H9 (cell line): ENCODE data around the gene FNDC1. TPM values are rescaled to one million over a fixed set of nuclear protein-coding genes. Genes with fewer than 3 reads are reported as not detected.

Experiments
- DNase-seq: peaks from one replicate; pipeline ENCODE4 v3.0.0-alpha.2; 2017
- H2AFZ ChIP-seq: one replicate; pipeline ENCODE4 v1.6.1; 2013; ENCODE audit warnings: mild to moderate bottlenecking, low read length, control low read depth, moderate library complexity
- H2AK5ac ChIP-seq: 2 replicates; pipeline ENCODE4 v1.6.1; 2013; ENCODE audit warnings: low read length, control low read depth, mixed read lengths; ENCODE audit not compliant: insufficient read length
- H2BK120ac ChIP-seq: one replicate; pipeline ENCODE4 v1.6.1; 2013; ENCODE audit warnings: low read depth, mild to moderate bottlenecking, low read length, control low read depth, inconsistent platforms; ENCODE audit not compliant: poor library complexity, severe bottlenecking
- H2BK12ac ChIP-seq: 2 replicates; pipeline ENCODE4 v1.6.1; 2013; ENCODE audit warnings: low read length, control low read depth, mixed read lengths, low read depth; ENCODE audit not compliant: insufficient read length
- H2BK15ac ChIP-seq: 2 replicates; pipeline ENCODE4 v1.6.1; 2013; ENCODE audit warnings: low read depth, low read length, control low read depth
- H2BK20ac ChIP-seq: one replicate; pipeline ENCODE4 v1.6.1; 2013; ENCODE audit warnings: low read depth, mild to moderate bottlenecking, low read length, control low read depth, inconsistent platforms; ENCODE audit not compliant: poor library complexity, severe bottlenecking
- H2BK5ac ChIP-seq: 2 replicates; pipeline ENCODE4 v1.6.1; 2013; ENCODE audit warnings: low read length, control low read depth, mixed read lengths; ENCODE audit not compliant: insufficient read length
- H3K14ac ChIP-seq: 2 replicates; pipeline ENCODE4 v1.6.1; 2013; ENCODE audit warnings: low read length, control low read depth; ENCODE audit not compliant: insufficient read depth
- H3K18ac ChIP-seq: 2 replicates; pipeline ENCODE4 v1.6.1; 2013; ENCODE audit warnings: low read depth, mild to moderate bottlenecking, mixed read lengths, low read length, control low read depth; ENCODE audit not compliant: insufficient read length
- H3K23ac ChIP-seq: 2 replicates; pipeline ENCODE4 v1.6.1; 2013; ENCODE audit warnings: low read length, control low read depth, mixed read lengths, low read depth; ENCODE audit not compliant: insufficient read length
- H3K23me2 ChIP-seq: 2 replicates; pipeline ENCODE4 v1.6.1; 2013; ENCODE audit warnings: low read depth, mild to moderate bottlenecking, mixed read lengths, low read length, control low read depth; ENCODE audit not compliant: insufficient read length, poor library complexity, severe bottlenecking
- H3K27ac ChIP-seq: 2 replicates; pipeline ENCODE4 v1.5.1; 2013; ENCODE audit warnings: low read length, control low read depth, mixed read lengths, low read depth; ENCODE audit not compliant: insufficient read length
- H3K27me3 ChIP-seq: 2 replicates; pipeline ENCODE4 v1.6.1; 2013; ENCODE audit warnings: low read length, control low read depth, inconsistent platforms; ENCODE audit not compliant: insufficient read depth
- H3K4ac ChIP-seq: 2 replicates; pipeline ENCODE4 v1.6.1; 2013; ENCODE audit warnings: low read depth, mild to moderate bottlenecking, control low read depth, inconsistent platforms, low read length, moderate library complexity
- H3K4me1 ChIP-seq: 2 replicates; pipeline ENCODE4 v1.6.1; 2013; ENCODE audit warnings: low read length, control low read depth, inconsistent platforms; ENCODE audit not compliant: insufficient read depth
- H3K4me2 ChIP-seq: 2 replicates; pipeline ENCODE4 v1.6.1; 2013; ENCODE audit warnings: low read length, control low read depth, mixed read lengths; ENCODE audit not compliant: insufficient read length, insufficient read depth
- H3K56ac ChIP-seq: 2 replicates; pipeline ENCODE4 v1.6.1; 2013; ENCODE audit warnings: low read depth, mild to moderate bottlenecking, mixed read lengths, low read length, control low read depth; ENCODE audit not compliant: insufficient read length
- H3K79me1 ChIP-seq: 2 replicates; pipeline ENCODE4 v1.6.1; 2013; ENCODE audit warnings: low read depth, mild to moderate bottlenecking, moderate library complexity, low read length, control low read depth, inconsistent platforms; ENCODE audit not compliant: insufficient read depth, poor library complexity, severe bottlenecking
- H3K79me2 ChIP-seq: 2 replicates; pipeline ENCODE4 v1.6.1; 2013; ENCODE audit warnings: low read length, control low read depth, inconsistent platforms; ENCODE audit not compliant: insufficient read depth
- H3K9ac ChIP-seq: 2 replicates; pipeline ENCODE4 v1.6.1; 2013; ENCODE audit warnings: low read length, control low read depth, mixed read lengths; ENCODE audit not compliant: insufficient read length; ENCODE audit errors: extremely low read depth
- H3K9me3 ChIP-seq: one replicate; pipeline ENCODE4 v1.6.1; 2013; ENCODE audit warnings: low read depth, low read length, inconsistent platforms; ENCODE audit not compliant: control insufficient read depth
- H3T11ph ChIP-seq: one replicate; pipeline ENCODE4 v1.6.1; 2013; ENCODE audit warnings: mild to moderate bottlenecking, low read length, control low read depth, inconsistent platforms
- H4K20me1 ChIP-seq: one replicate; pipeline ENCODE4 v1.6.1; 2013; ENCODE audit not compliant: control insufficient read depth, insufficient read length, insufficient read depth
- H4K5ac ChIP-seq: 2 replicates; pipeline ENCODE4 v1.6.1; 2013; ENCODE audit warnings: low read depth, mild to moderate bottlenecking, mixed read lengths, low read length, control low read depth; ENCODE audit not compliant: insufficient read length
- H4K8ac ChIP-seq: replicated peaks from 2 replicates; pipeline ENCODE4 v1.6.1; 2013; ENCODE audit warnings: low read length, control low read depth, mixed read lengths, low read depth; ENCODE audit not compliant: insufficient read length
- H4K91ac ChIP-seq: 2 replicates; pipeline ENCODE4 v1.6.1; 2013; ENCODE audit warnings: low read depth, mild to moderate bottlenecking, moderate library complexity, mixed read lengths, low read length, control low read depth; ENCODE audit not compliant: insufficient read length
- H3K27ac Mint-ChIP-seq, 3 experiments: 2 replicates in 2 of 3; 3 replicates in 1 of 3; pipeline ENCODE4 v1.8.0; 2020 to 2021; ENCODE audit warnings: mixed read lengths in 3 of 3, mild to moderate bottlenecking in 1 of 3, moderate library complexity in 1 of 3
- H3K27me3 Mint-ChIP-seq: 2 replicates; pipeline ENCODE4 v1.8.0; 2021; ENCODE audit warnings: low read depth, mild to moderate bottlenecking, moderate library complexity, mixed read lengths
- H3K36me3 Mint-ChIP-seq, 3 experiments: 2 replicates in 2 of 3; 3 replicates in 1 of 3; pipeline ENCODE4 v1.8.0; 2020 to 2021; ENCODE audit warnings: low read depth in 3 of 3, mixed read lengths in 3 of 3; ENCODE audit not compliant: insufficient read depth in 1 of 3
- H3K4me1 Mint-ChIP-seq, 2 experiments: 2 replicates each; pipeline ENCODE4 v1.8.0; 2020; ENCODE audit warnings: mixed read lengths in 2 of 2
- H3K4me3 Mint-ChIP-seq, 2 experiments: 2 replicates in 1 of 2; 3 replicates in 1 of 2; pipeline ENCODE4 v1.8.0; 2020 to 2021; ENCODE audit warnings: mild to moderate bottlenecking in 2 of 2, mixed read lengths in 2 of 2, moderate library complexity in 1 of 2
- H3K9me3 Mint-ChIP-seq, 2 experiments: 2 replicates in 1 of 2; 3 replicates in 1 of 2; pipeline ENCODE4 v1.8.0; 2020; ENCODE audit warnings: mild to moderate bottlenecking in 2 of 2, mixed read lengths in 2 of 2, moderate library complexity in 1 of 2
- WGBS: extraction: QIAGEN DNeasy Blood & Tissue Kit; methylation state at CpG from one replicate; pipeline ENCODE4 v1.1.7; 2013; ENCODE audit warnings: missing lambda C conversion rate, low lambda C conversion rate, mixed read lengths; ENCODE audit not compliant: insufficient read length; ENCODE audit errors: extremely low coverage; 5-methylcytosine and 5-hydroxymethylcytosine counted together
- total RNA-seq: library from RNA; stranded (reverse); gene quantifications from 2 replicates; pipeline ENCODE4 v1.2.1, GENCODE V29; 2021
- TF ChIP-seq, protein P1 (sequence below): fragments of 200-600 bp; sonication (generic); conservative IDR thresholded peaks from 3 replicates; pipeline ENCODE4 v1.8.0; 2021; ENCODE audit warnings: antibody characterized with exemption, mild to moderate bottlenecking

The FNDC1 gene
- total RNA-seq, 1 experiment from 2014 or later, result 0.24 TPM

GRCh38 chr6:159174263-159174969, 5.2 kb downstream of the FNDC1 start:
- H3K9ac ChIP-seq, result no peak overlapping the region
- no peak overlapping the region for H2BK12ac ChIP-seq
- no peak overlapping the region for H3K18ac ChIP-seq
- TF ChIP-seq, protein P1, sequence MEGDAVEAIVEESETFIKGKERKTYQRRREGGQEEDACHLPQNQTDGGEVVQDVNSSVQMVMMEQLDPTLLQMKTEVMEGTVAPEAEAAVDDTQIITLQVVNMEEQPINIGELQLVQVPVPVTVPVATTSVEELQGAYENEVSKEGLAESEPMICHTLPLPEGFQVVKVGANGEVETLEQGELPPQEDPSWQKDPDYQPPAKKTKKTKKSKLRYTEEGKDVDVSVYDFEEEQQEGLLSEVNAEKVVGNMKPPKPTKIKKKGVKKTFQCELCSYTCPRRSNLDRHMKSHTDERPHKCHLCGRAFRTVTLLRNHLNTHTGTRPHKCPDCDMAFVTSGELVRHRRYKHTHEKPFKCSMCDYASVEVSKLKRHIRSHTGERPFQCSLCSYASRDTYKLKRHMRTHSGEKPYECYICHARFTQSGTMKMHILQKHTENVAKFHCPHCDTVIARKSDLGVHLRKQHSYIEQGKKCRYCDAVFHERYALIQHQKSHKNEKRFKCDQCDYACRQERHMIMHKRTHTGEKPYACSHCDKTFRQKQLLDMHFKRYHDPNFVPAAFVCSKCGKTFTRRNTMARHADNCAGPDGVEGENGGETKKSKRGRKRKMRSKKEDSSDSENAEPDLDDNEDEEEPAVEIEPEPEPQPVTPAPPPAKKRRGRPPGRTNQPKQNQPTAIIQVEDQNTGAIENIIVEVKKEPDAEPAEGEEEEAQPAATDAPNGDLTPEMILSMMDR, result peak; percentile 97
- no peak overlapping the region for H3K14ac ChIP-seq
- Mint-ChIP-seq H3K4me3 (0 out of 5 replicates have a peak overlapping the region, but pooled peaks of 1 of the 2 experiments have one; percentile 6), H3K9me3 (peaks cover 0 to 2% of the 10 kb centered on the region in 2 experiments; a peak in 2 of 5 replicates), H3K27ac (no peak overlapping the region), H3K27me3 (peaks cover 61% of the 10 kb centered on the region), H3K4me1 (peaks cover 13 to 16% of the 10 kb centered on the region in 2 experiments), H3K36me3 (no peaks in the 10 kb centered on the region)
- no peak overlapping the region for H2BK20ac ChIP-seq
- no peak overlapping the region for H3K23ac ChIP-seq
- no peak overlapping the region for H2AK5ac ChIP-seq
- peaks cover 22% of the 10 kb centered on the region for H3K27me3 ChIP-seq
- no peak overlapping the region for H4K8ac ChIP-seq
- H3K27ac ChIP-seq, result no peak overlapping the region
- H3K56ac ChIP-seq, result no peak overlapping the region
- no CpG with 5 or more reads among the region's 19 CpGs for WGBS
- H3K4ac ChIP-seq, result no peak overlapping the region
- peak overlapping the region; percentile 30 for H3K4me2 ChIP-seq
- peak; percentile 77 for DNase-seq
- no peak overlapping the region for H2BK15ac ChIP-seq
- no peaks in the 10 kb centered on the region for H3K79me1 ChIP-seq
- no peak overlapping the region for H2BK5ac ChIP-seq
- H3K23me2 ChIP-seq, result peaks cover 8% of the 10 kb centered on the region
- H3K9me3 ChIP-seq, result no peaks in the 10 kb centered on the region
- no peak overlapping the region for H4K5ac ChIP-seq
- H4K20me1 ChIP-seq, result no peaks in the 10 kb centered on the region
- H2BK120ac ChIP-seq, result no peak overlapping the region
- no peak overlapping the region for H3T11ph ChIP-seq
- H3K79me2 ChIP-seq, result no peaks in the 10 kb centered on the region
- H4K91ac ChIP-seq, result no peak overlapping the region
- H3K4me1 ChIP-seq, result no peaks in the 10 kb centered on the region
- H2AFZ ChIP-seq, result no peak overlapping the region
